CD8-positive, alpha-beta memory T cell (primary cell): Measurements from ENCODE around the gene NAV3. TPM values are rescaled to one million over a fixed set of nuclear protein-coding genes. Genes with fewer than 3 reads are reported as not detected.

ENCODE experiments used
- CTCF ChIA-PET: fragments of 350-600 bp; sonication (Branson Sonifier 250); formaldehyde crosslinking; loops from one replicate; lab custom pipeline; 2021; ENCODE audit warnings: antibody characterized with exemption; lab: Charles Lee
- POLR2A ChIA-PET: fragments of 350-600 bp; sonication (Branson Sonifier 250); formaldehyde crosslinking; loops from one replicate; lab custom pipeline; 2021; ENCODE audit warnings: antibody characterized with exemption; lab: Charles Lee
- DNase-seq, 5 donors: peaks; one replicate each; pipeline versions ENCODE4 v3.0.0 to v3.0.0-alpha.2; 2020 to 2022; ENCODE audit warnings: mixed read lengths in 1 of 5
- H3K27ac ChIP-seq: one replicate; pipeline ENCODE4 v1.7.0; 2013; ENCODE audit warnings: low read depth, mild to moderate bottlenecking, low read length, moderate library complexity
- H3K27me3 ChIP-seq: 2 replicates; pipeline ENCODE4 v1.7.0; 2013; ENCODE audit warnings: low read length, mild to moderate bottlenecking; ENCODE audit not compliant: insufficient read depth, poor library complexity, severe bottlenecking
- H3K36me3 ChIP-seq: 2 replicates; pipeline ENCODE4 v1.7.0; 2013; ENCODE audit warnings: mild to moderate bottlenecking, low read length, moderate library complexity; ENCODE audit not compliant: insufficient read depth
- H3K4me1 ChIP-seq: 2 replicates; pipeline ENCODE4 v1.7.0; 2013; ENCODE audit warnings: mild to moderate bottlenecking, low read length, moderate library complexity; ENCODE audit not compliant: insufficient read depth
- H3K4me3 ChIP-seq: 2 replicates; pipeline ENCODE4 v1.7.0; 2013; ENCODE audit warnings: mild to moderate bottlenecking, low read length
- H3K9me3 ChIP-seq: 2 replicates; pipeline ENCODE4 v1.7.0; 2013; ENCODE audit warnings: mild to moderate bottlenecking, low read length
- H3K27ac Mint-ChIP-seq, 8 donors: one replicate each; pipeline ENCODE4 v1.8.0; 2020 to 2021; ENCODE audit warnings: mixed read lengths in 8 of 8, mild to moderate bottlenecking in 6 of 8, inconsistent platforms in 3 of 8, moderate library complexity in 3 of 8
- H3K27me3 Mint-ChIP-seq, 2 donors: one replicate each; pipeline ENCODE4 v1.8.0; 2020 to 2021; ENCODE audit warnings: mixed read lengths in 2 of 2, mild to moderate bottlenecking in 1 of 2, moderate library complexity in 1 of 2
- H3K36me3 Mint-ChIP-seq, 3 donors: one replicate each; pipeline ENCODE4 v1.8.0; 2020 to 2021; ENCODE audit warnings: mixed read lengths in 3 of 3, inconsistent platforms in 1 of 3, mild to moderate bottlenecking in 1 of 3
- H3K4me1 Mint-ChIP-seq, 3 donors: one replicate each; pipeline ENCODE4 v1.8.0; 2020 to 2021; ENCODE audit warnings: mixed read lengths in 3 of 3, inconsistent platforms in 1 of 3, mild to moderate bottlenecking in 1 of 3
- H3K4me3 Mint-ChIP-seq, 7 donors: one replicate each; pipeline ENCODE4 v1.8.0; 2020 to 2021; ENCODE audit warnings: mixed read lengths in 7 of 7, mild to moderate bottlenecking in 6 of 7, moderate library complexity in 4 of 7, inconsistent platforms in 2 of 7
- H3K9me3 Mint-ChIP-seq, 5 donors: one replicate each; pipeline ENCODE4 v1.8.0; 2020 to 2022; ENCODE audit warnings: mixed read lengths in 5 of 5, mild to moderate bottlenecking in 3 of 5, moderate library complexity in 2 of 5, inconsistent platforms in 1 of 5
- polyA plus RNA-seq: library from polyadenylated mRNA; unstranded; fragments of 300-500 nt; fragmentation: Illumina TruSeq; gene quantifications from one replicate; pipeline ENCODE4 v1.2.3, GENCODE V29; 2021
- total RNA-seq, 2 experiments: library from RNA; stranded (reverse); gene quantifications; one replicate each; pipeline ENCODE4 v1.2.3, GENCODE V29; 2021

NAV3 gene
- total RNA-seq (not detected), polyA plus RNA-seq (not detected)

GRCh38 chr12:77830583-77831351 is at the start of gene NAV3:
NAV3 (plus strand) TSS chr12:77830894; CDS start chr12:77831462, 568 bp downstream.
- Histone ChIP-seq H3K36me3 (no peaks in the 10 kb centered on the region), H3K9me3 (no peaks in the 10 kb centered on the region), H3K4me1 (no peaks in the 10 kb centered on the region), H3K27me3 (no peaks in the 10 kb centered on the region), H3K27ac (no peak within 1 kb of the TSS), H3K4me3 (no peak within 1 kb of the TSS)
- ChIA-PET POLR2A (no interaction called here), CTCF (no interaction called here)
- Mint-ChIP-seq H3K36me3 (no peaks in the 10 kb centered on the region), H3K4me1 (no peaks in the 10 kb centered on the region), H3K4me3 (no peak within 1 kb of the TSS), H3K27ac (peak within 1 kb of the TSS in 1 of 8 donors; percentile 88), H3K27me3 (no peaks in the 10 kb centered on the region), H3K9me3 (peaks cover 2 to 13% (median 5%) of the 10 kb centered on the region in 5 donors)
- DNase-seq, result no peak

- DNase-seq, result no peak
- Mint-ChIP-seq H3K36me3 (no peaks in the 10 kb centered on the region), H3K4me3 (no peak overlapping the region)
These were observed 48.7 kb upstream of the NAV3 start for GRCh38 chr12:77782034-77782433.

GRCh38 chr12:77782766-77783165 is 47.9 kb upstream of the NAV3 start:
- Histone ChIP-seq H3K27me3 (no peaks in the 10 kb centered on the region), H3K27ac (no peak overlapping the region), H3K36me3 (no peaks in the 10 kb centered on the region), H3K4me1 (no peaks in the 10 kb centered on the region), H3K9me3 (no peaks in the 10 kb centered on the region), H3K4me3 (no peak overlapping the region)
- ChIA-PET POLR2A (no interaction called here), CTCF (no interaction called here)
- no peak for DNase-seq
- H3K4me1 Mint-ChIP-seq, result no peaks in the 10 kb centered on the region
- H3K4me3 Mint-ChIP-seq, result no peak overlapping the region
- H3K36me3 Mint-ChIP-seq, result no peaks in the 10 kb centered on the region
- no peak overlapping the region for H3K27ac Mint-ChIP-seq
- peaks cover 0 to 13% (median 4%) of the 10 kb centered on the region in 5 donors for H3K9me3 Mint-ChIP-seq
- no peaks in the 10 kb centered on the region for H3K27me3 Mint-ChIP-seq

More at GRCh38 chr12:77782034-77782433, 48.7 kb upstream of the NAV3 start:
- no peaks in the 10 kb centered on the region for H3K4me1 ChIP-seq
- ChIA-PET CTCF (no interaction called here), POLR2A (no interaction called here)
- H3K27me3 ChIP-seq, result no peaks in the 10 kb centered on the region
- no peaks in the 10 kb centered on the region for H3K9me3 ChIP-seq
- H3K27ac ChIP-seq, result no peak overlapping the region
- H3K27ac Mint-ChIP-seq, result no peak overlapping the region
- peaks cover 0 to 13% (median 7%) of the 10 kb centered on the region in 5 donors for H3K9me3 Mint-ChIP-seq
- H3K27me3 Mint-ChIP-seq, result no peaks in the 10 kb centered on the region
- no peak overlapping the region for H3K4me3 ChIP-seq
- H3K36me3 ChIP-seq, result no peaks in the 10 kb centered on the region
- no peaks in the 10 kb centered on the region for H3K4me1 Mint-ChIP-seq

GRCh38 chr12:77785211-77785610 is 45.5 kb upstream of the NAV3 start:
- no peak for DNase-seq
- Histone ChIP-seq H3K27ac (no peak overlapping the region), H3K4me1 (no peaks in the 10 kb centered on the region), H3K9me3 (no peaks in the 10 kb centered on the region), H3K27me3 (no peaks in the 10 kb centered on the region), H3K4me3 (no peak overlapping the region), H3K36me3 (no peaks in the 10 kb centered on the region)
- Mint-ChIP-seq H3K9me3 (peaks cover 5 to 10% (median 9%) of the 10 kb centered on the region in 5 donors), H3K27ac (no peak overlapping the region), H3K4me1 (no peaks in the 10 kb centered on the region), H3K36me3 (no peaks in the 10 kb centered on the region), H3K27me3 (no peaks in the 10 kb centered on the region), H3K4me3 (no peak overlapping the region)
- ChIA-PET POLR2A (no interaction called here), CTCF (no interaction called here)

GRCh38 chr12:77786675-77787074 is 44.0 kb upstream of the NAV3 start:
- Mint-ChIP-seq H3K27ac (no peak overlapping the region), H3K9me3 (peaks cover 1 to 10% (median 5%) of the 10 kb centered on the region in 5 donors), H3K36me3 (no peaks in the 10 kb centered on the region), H3K4me1 (no peaks in the 10 kb centered on the region), H3K4me3 (no peak overlapping the region), H3K27me3 (no peaks in the 10 kb centered on the region)
- DNase-seq, result no peak
- ChIA-PET POLR2A (no interaction called here), CTCF (no interaction called here)
- no peak overlapping the region for H3K4me3 ChIP-seq
- H3K27ac ChIP-seq, result no peak overlapping the region
- no peaks in the 10 kb centered on the region for H3K9me3 ChIP-seq
- H3K36me3 ChIP-seq, result no peaks in the 10 kb centered on the region
- H3K27me3 ChIP-seq, result no peaks in the 10 kb centered on the region
- H3K4me1 ChIP-seq, result no peaks in the 10 kb centered on the region

GRCh38 chr12:77788231-77789168 is 42.2 kb upstream of the NAV3 start:
- Mint-ChIP-seq H3K4me1 (no peaks in the 10 kb centered on the region), H3K9me3 (peaks cover 1 to 22% (median 4%) of the 10 kb centered on the region in 5 donors), H3K27ac (no peak overlapping the region), H3K27me3 (no peaks in the 10 kb centered on the region), H3K4me3 (no peak overlapping the region), H3K36me3 (no peaks in the 10 kb centered on the region)
- H3K4me3 ChIP-seq, result no peak overlapping the region
- H3K9me3 ChIP-seq, result no peaks in the 10 kb centered on the region
- H3K36me3 ChIP-seq, result no peaks in the 10 kb centered on the region
- H3K27ac ChIP-seq, result no peak overlapping the region
- POLR2A ChIA-PET, result no interaction called here
- no peaks in the 10 kb centered on the region for H3K27me3 ChIP-seq
- no peak for DNase-seq
- H3K4me1 ChIP-seq, result no peaks in the 10 kb centered on the region
- CTCF ChIA-PET, result no interaction called here

GRCh38 chr12:77795699-77796098 is 35.0 kb upstream of the NAV3 start:
- no peaks in the 10 kb centered on the region for H3K36me3 Mint-ChIP-seq
- H3K36me3 ChIP-seq, result no peaks in the 10 kb centered on the region

GRCh38 chr12:77796775-77797174 is 33.9 kb upstream of the NAV3 start:
- no peaks in the 10 kb centered on the region for H3K9me3 ChIP-seq
- Mint-ChIP-seq H3K4me3 (no peak overlapping the region), H3K36me3 (no peaks in the 10 kb centered on the region), H3K27ac (no peak overlapping the region), H3K27me3 (no peaks in the 10 kb centered on the region), H3K4me1 (no peaks in the 10 kb centered on the region), H3K9me3 (peaks cover 2 to 26% (median 3%) of the 10 kb centered on the region in 5 donors)
- ChIA-PET POLR2A (no interaction called here), CTCF (no interaction called here)
- no peaks in the 10 kb centered on the region for H3K27me3 ChIP-seq
- no peaks in the 10 kb centered on the region for H3K4me1 ChIP-seq
- DNase-seq, result no peak
- no peak overlapping the region for H3K27ac ChIP-seq
- no peak overlapping the region for H3K4me3 ChIP-seq
- no peaks in the 10 kb centered on the region for H3K36me3 ChIP-seq

More at GRCh38 chr12:77795699-77796098, 35.0 kb upstream of the NAV3 start:
- H3K27ac Mint-ChIP-seq, result no peak overlapping the region
- no peaks in the 10 kb centered on the region for H3K9me3 ChIP-seq
- no peak overlapping the region for H3K4me3 ChIP-seq
- H3K27ac ChIP-seq, result no peak overlapping the region
- CTCF ChIA-PET, result no interaction called here
- H3K27me3 ChIP-seq, result no peaks in the 10 kb centered on the region
- POLR2A ChIA-PET, result no interaction called here
- no peak for DNase-seq
- H3K27me3 Mint-ChIP-seq, result no peaks in the 10 kb centered on the region
- no peaks in the 10 kb centered on the region for H3K4me1 Mint-ChIP-seq
- no peak overlapping the region for H3K4me3 Mint-ChIP-seq
- H3K4me1 ChIP-seq, result no peaks in the 10 kb centered on the region
- H3K9me3 Mint-ChIP-seq, result peaks cover 2 to 20% (median 3%) of the 10 kb centered on the region in 5 donors
